Amniotic stem cell (primary cell): Measurements from ENCODE around the gene SPR.

Experiments
- DNase-seq: peaks from one replicate; lab custom pipeline; 2025; lab: John Stamatoyannopoulos, UW

The SPR gene

GRCh38 chr2:72915320-72915906 lies 28.2 kb downstream of the SPR start:
- no peak for DNase-seq

- DNase-seq, result no peak
Observed at GRCh38 chr2:72915907-72916742, 28.9 kb downstream of the SPR start.

- no peak for DNase-seq
Observed at GRCh38 chr2:72916743-72917137, 29.5 kb downstream of the SPR start.

GRCh38 chr2:72917138-72917876 lies 30.1 kb downstream of the SPR start, which contains the start of gene EMX1:
Gene EMX1 (plus strand): TSS chr2:72917519. CDS start chr2:72917853, 334 bp downstream.
- no peak for DNase-seq

- no peak for DNase-seq
Observed at GRCh38 chr2:72917877-72918553, 30.8 kb downstream of the SPR start.

- DNase-seq, result no peak
Observed at GRCh38 chr2:72919414-72920317, 32.5 kb downstream of the SPR start.

GRCh38 chr2:72920318-72921087 lies 33.3 kb downstream of the SPR start:
- no peak for DNase-seq

GRCh38 chr2:72921088-72921851 lies 34.1 kb downstream of the SPR start:
- DNase-seq, result no peak

- no peak for DNase-seq
Observed at GRCh38 chr2:72921853-72922252, 34.6 kb downstream of the SPR start.

GRCh38 chr2:72923833-72924352 lies 36.7 kb downstream of the SPR start:
- no peak for DNase-seq

- DNase-seq, result no peak
Observed at GRCh38 chr2:72924353-72925240, 37.4 kb downstream of the SPR start.

GRCh38 chr2:72925328-72925943 lies 38.2 kb downstream of the SPR start:
- DNase-seq, result no peak

GRCh38 chr2:72926368-72926767 lies 39.2 kb downstream of the SPR start:
- DNase-seq, result no peak

- DNase-seq, result no peak
Observed at GRCh38 chr2:72926811-72927465, 39.7 kb downstream of the SPR start.

- DNase-seq, result no peak
Observed at GRCh38 chr2:72927619-72928550, 40.7 kb downstream of the SPR start.

- DNase-seq, result no peak
Observed at GRCh38 chr2:72929010-72929409, 41.8 kb downstream of the SPR start.
